H4 (cell line): ENCODE data around the gene VWA1. TPM values are rescaled to one million over a fixed set of nuclear protein-coding genes. Genes with fewer than 3 reads are reported as not detected.
"Not testable (repeated sequence)": the region's sequence is repeated elsewhere in the genome, so short reads cannot be mapped to it uniquely, and the experiment has no call there.

ENCODE experiments used
- DNase-seq: peaks from one replicate; pipeline ENCODE4 v3.0.0-alpha.2; 2015; ENCODE audit warnings: low spot score
- total RNA-seq: library from RNA; depleted of rRNA; stranded (reverse); fragments of >200 nt; shearing (Covaris generic); gene quantifications from 2 replicates; pipeline ENCODE4 v1.2.3, GENCODE V29; 2014

Gene VWA1
- total RNA-seq, 1 experiment from 2014 or later: 0.04 TPM

- no peak for DNase-seq
Observed at GRCh38 chr1:1436630-1437032, 1.1 kb downstream of the VWA1 start.

GRCh38 chr1:1437033-1437903 is 1.8 kb downstream of the VWA1 start:
- DNase-seq: no peak

GRCh38 chr1:1437904-1438376 is 2.5 kb downstream of the VWA1 start:
- no peak for DNase-seq

GRCh38 chr1:1438531-1439381 is 3.3 kb downstream of the VWA1 start:
- no peak for DNase-seq

GRCh38 chr1:1439546-1440261 is 4.2 kb downstream of the VWA1 start:
- no peak for DNase-seq

- DNase-seq: no peak
Observed at GRCh38 chr1:1440262-1441001, 4.9 kb downstream of the VWA1 start.

GRCh38 chr1:1441002-1441888 is 5.8 kb downstream of the VWA1 start:
- no peak for DNase-seq

- DNase-seq: no peak
Observed at GRCh38 chr1:1442069-1442770, 6.7 kb downstream of the VWA1 start.

- not testable (repeated sequence) for DNase-seq
Observed at GRCh38 chr1:1446631-1447030, 11.1 kb downstream of the VWA1 start.

GRCh38 chr1:1449099-1449739 is 13.7 kb downstream of the VWA1 start, which contains the start of gene ATAD3C:
Gene ATAD3C, plus strand, starts transcription at chr1:1449689. Its CDS starts 995 bp downstream, at chr1:1450684.
- DNase-seq: no peak

GRCh38 chr1:1450616-1451015 is 15.1 kb downstream of the VWA1 start:
- DNase-seq: not testable (repeated sequence)

GRCh38 chr1:1451696-1452364 is 16.3 kb downstream of the VWA1 start:
- DNase-seq: no peak

- not testable (repeated sequence) for DNase-seq
Observed at GRCh38 chr1:1452365-1452739, 16.9 kb downstream of the VWA1 start.

- DNase-seq: no peak
Observed at GRCh38 chr1:1452882-1453281, 17.4 kb downstream of the VWA1 start.

GRCh38 chr1:1454286-1455056 is 19.0 kb downstream of the VWA1 start:
- DNase-seq: not testable (repeated sequence)

- no peak for DNase-seq
Observed at GRCh38 chr1:1455366-1455884, 19.9 kb downstream of the VWA1 start.

- not testable (repeated sequence) for DNase-seq
Observed at GRCh38 chr1:1455934-1456333, 20.4 kb downstream of the VWA1 start.
